T-helper 1 cell treated with Interleukin-12 subunit alpha and Interleukin-12 subunit beta and Interleukin-4 antibody, amounts not matched to agents 30 μg/mL and 1 μg/mL, for 36 hours (primary cell): ENCODE measurements around the gene HNRNPA3.
"Not testable (repeated sequence)": the region's sequence is repeated elsewhere in the genome, so short reads cannot be mapped to it uniquely, and the experiment has no call there.

ENCODE experiments used
- H3K27ac Mint-ChIP-seq: one replicate; pipeline ENCODE4 v1.8.0; 2021; ENCODE audit warnings: mild to moderate bottlenecking, mixed read lengths
- H3K27me3 Mint-ChIP-seq: one replicate; pipeline ENCODE4 v1.8.0; 2021; ENCODE audit warnings: low read depth, mixed read lengths
- H3K36me3 Mint-ChIP-seq: one replicate; pipeline ENCODE4 v1.8.0; 2021; ENCODE audit warnings: low read depth, mixed read lengths
- H3K4me1 Mint-ChIP-seq: one replicate; pipeline ENCODE4 v1.8.0; 2021; ENCODE audit warnings: low read depth, mixed read lengths
- H3K4me3 Mint-ChIP-seq: one replicate; pipeline ENCODE4 v1.8.0; 2021; ENCODE audit warnings: mild to moderate bottlenecking, moderate library complexity, mixed read lengths
- H3K9me3 Mint-ChIP-seq: one replicate; pipeline ENCODE4 v1.8.0; 2021; ENCODE audit warnings: mixed read lengths

HNRNPA3 gene

GRCh38 chr2:177211169-177211568 is 1.4 kb upstream of the HNRNPA3 start:
- Mint-ChIP-seq H3K9me3 (no peaks in the 10 kb centered on the region), H3K27me3 (no peaks in the 10 kb centered on the region), H3K4me3 (peak overlapping the region; percentile 97), H3K27ac (peak overlapping the region; percentile 100), H3K36me3 (peaks cover 27% of the 10 kb centered on the region), H3K4me1 (peaks cover 40% of the 10 kb centered on the region)

GRCh38 chr2:177211576-177212105 is 953 bp upstream of the HNRNPA3 start:
- Mint-ChIP-seq H3K4me1 (peaks cover 42% of the 10 kb centered on the region), H3K27ac (peak overlapping the region; percentile 100), H3K4me3 (peak overlapping the region; percentile 97), H3K9me3 (no peaks in the 10 kb centered on the region), H3K27me3 (no peaks in the 10 kb centered on the region), H3K36me3 (peaks cover 32% of the 10 kb centered on the region)

GRCh38 chr2:177212891-177213856 is 580 bp downstream of the HNRNPA3 start:
- Mint-ChIP-seq H3K36me3 (peaks cover 42% of the 10 kb centered on the region), H3K4me1 (peaks cover 42% of the 10 kb centered on the region), H3K27me3 (no peaks in the 10 kb centered on the region), H3K4me3 (peak overlapping the region; percentile 97), H3K9me3 (no peaks in the 10 kb centered on the region), H3K27ac (peak overlapping the region; percentile 100)

GRCh38 chr2:177217247-177217843 is 4.8 kb downstream of the HNRNPA3 start:
- no peaks in the 10 kb centered on the region for H3K27me3 Mint-ChIP-seq
- H3K9me3 Mint-ChIP-seq = no peaks in the 10 kb centered on the region
- H3K36me3 Mint-ChIP-seq = peaks cover 73% of the 10 kb centered on the region
- no peak overlapping the region for H3K4me3 Mint-ChIP-seq
- no peak overlapping the region for H3K27ac Mint-ChIP-seq
- peaks cover 55% of the 10 kb centered on the region for H3K4me1 Mint-ChIP-seq

- H3K27me3 Mint-ChIP-seq, H3K9me3 Mint-ChIP-seq, H3K27ac Mint-ChIP-seq, H3K4me3 Mint-ChIP-seq: not testable (repeated sequence)
- Mint-ChIP-seq H3K4me1 (peaks cover 52% of the 10 kb centered on the region), H3K36me3 (peaks cover 66% of the 10 kb centered on the region)
These were observed 7.2 kb downstream of the HNRNPA3 start for GRCh38 chr2:177219787-177220186.

GRCh38 chr2:177221534-177221933 is 8.9 kb downstream of the HNRNPA3 start:
- no peak overlapping the region for H3K4me3 Mint-ChIP-seq
- H3K36me3 Mint-ChIP-seq = peaks cover 49% of the 10 kb centered on the region
- H3K27me3 Mint-ChIP-seq = no peaks in the 10 kb centered on the region
- no peaks in the 10 kb centered on the region for H3K9me3 Mint-ChIP-seq
- no peak overlapping the region for H3K27ac Mint-ChIP-seq
- peaks cover 41% of the 10 kb centered on the region for H3K4me1 Mint-ChIP-seq

GRCh38 chr2:177221970-177222369 is 9.4 kb downstream of the HNRNPA3 start:
- no peaks in the 10 kb centered on the region for H3K9me3 Mint-ChIP-seq
- H3K4me1 Mint-ChIP-seq = peaks cover 39% of the 10 kb centered on the region
- no peaks in the 10 kb centered on the region for H3K27me3 Mint-ChIP-seq
- H3K4me3 Mint-ChIP-seq = no peak overlapping the region
- peaks cover 46% of the 10 kb centered on the region for H3K36me3 Mint-ChIP-seq
- no peak overlapping the region for H3K27ac Mint-ChIP-seq

GRCh38 chr2:177223436-177223835 is 10.8 kb downstream of the HNRNPA3 start:
- Mint-ChIP-seq H3K36me3 (peaks cover 42% of the 10 kb centered on the region), H3K4me1 (peaks cover 30% of the 10 kb centered on the region)
- H3K4me3 Mint-ChIP-seq, H3K9me3 Mint-ChIP-seq, H3K27ac Mint-ChIP-seq, H3K27me3 Mint-ChIP-seq: not testable (repeated sequence)

- H3K4me1 Mint-ChIP-seq = peaks cover 31% of the 10 kb centered on the region
- H3K9me3 Mint-ChIP-seq = no peaks in the 10 kb centered on the region
- no peak overlapping the region for H3K27ac Mint-ChIP-seq
- no peaks in the 10 kb centered on the region for H3K27me3 Mint-ChIP-seq
- H3K4me3 Mint-ChIP-seq = no peak overlapping the region
- H3K36me3 Mint-ChIP-seq = peaks cover 46% of the 10 kb centered on the region
These were observed 13.4 kb downstream of the HNRNPA3 start for GRCh38 chr2:177225965-177226360.

- Mint-ChIP-seq H3K4me1 (peaks cover 27% of the 10 kb centered on the region), H3K9me3 (no peaks in the 10 kb centered on the region), H3K27ac (peak overlapping the region; percentile 68), H3K36me3 (peaks cover 46% of the 10 kb centered on the region), H3K27me3 (no peaks in the 10 kb centered on the region), H3K4me3 (no peak overlapping the region)
These were observed 17.0 kb downstream of the HNRNPA3 start for GRCh38 chr2:177229442-177230242.

GRCh38 chr2:177231270-177231669 is 18.7 kb downstream of the HNRNPA3 start:
- Mint-ChIP-seq H3K27me3 (no peaks in the 10 kb centered on the region), H3K4me1 (peaks cover 27% of the 10 kb centered on the region), H3K9me3 (no peaks in the 10 kb centered on the region), H3K27ac (peak overlapping the region; percentile 13), H3K36me3 (peaks cover 54% of the 10 kb centered on the region), H3K4me3 (no peak overlapping the region)

GRCh38 chr2:177232098-177232704 is 19.6 kb downstream of the HNRNPA3 start:
- H3K9me3 Mint-ChIP-seq = no peaks in the 10 kb centered on the region
- H3K4me3 Mint-ChIP-seq = no peak overlapping the region
- H3K27ac Mint-ChIP-seq = no peak overlapping the region
- H3K27me3 Mint-ChIP-seq = no peaks in the 10 kb centered on the region
- H3K4me1 Mint-ChIP-seq = peaks cover 25% of the 10 kb centered on the region
- peaks cover 54% of the 10 kb centered on the region for H3K36me3 Mint-ChIP-seq

- Mint-ChIP-seq H3K4me1 (peaks cover 33% of the 10 kb centered on the region), H3K9me3 (no peaks in the 10 kb centered on the region), H3K36me3 (peaks cover 39% of the 10 kb centered on the region), H3K27ac (peak overlapping the region; percentile 53), H3K27me3 (no peaks in the 10 kb centered on the region), H3K4me3 (no peak overlapping the region)
These were observed 21.7 kb downstream of the HNRNPA3 start for GRCh38 chr2:177234267-177234666.

GRCh38 chr2:177235855-177236437 is 23.4 kb downstream of the HNRNPA3 start:
- H3K4me1 Mint-ChIP-seq = peaks cover 33% of the 10 kb centered on the region
- no peaks in the 10 kb centered on the region for H3K9me3 Mint-ChIP-seq
- no peak overlapping the region for H3K27ac Mint-ChIP-seq
- no peaks in the 10 kb centered on the region for H3K27me3 Mint-ChIP-seq
- H3K4me3 Mint-ChIP-seq = no peak overlapping the region
- peaks cover 29% of the 10 kb centered on the region for H3K36me3 Mint-ChIP-seq
